ENCODE data around the gene CEBPG. TPM values are rescaled to one million over a fixed set of nuclear protein-coding genes. Genes with fewer than 3 reads are reported as not detected.

The CEBPG gene
- polyA plus RNA-seq, 1 donor from 2014 or later: 67.5 TPM

DNA sequence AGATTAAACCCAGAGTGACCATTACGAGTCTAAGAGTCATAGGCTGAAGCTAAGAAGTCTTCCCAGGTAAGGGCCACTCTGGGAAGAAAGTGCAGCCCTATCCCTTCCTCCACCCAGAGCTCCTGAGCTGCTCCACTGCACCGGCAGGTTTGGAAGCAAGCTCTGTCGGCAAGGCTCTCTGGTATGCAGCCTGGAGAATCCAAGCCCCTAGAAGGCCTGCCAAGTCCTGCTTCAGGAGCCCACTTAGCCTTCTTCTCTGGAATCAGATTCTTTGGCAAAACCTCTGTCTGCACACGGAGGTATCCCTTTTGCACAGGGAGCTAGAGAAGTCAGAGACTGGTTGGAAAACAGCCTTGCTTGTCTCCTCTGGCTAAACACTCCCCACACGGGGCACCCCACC is 58.5 kb downstream of the CEBPG start:
- peak overlapping the region; percentile 53 for H3K9ac ChIP-seq (ENCODE audit: low read length)
- peak overlapping the region; percentile 61 for H3K27ac ChIP-seq (ENCODE audit: low read length)
- TF ChIP-seq RAD21 (conservative IDR thresholded peaks at IDR 0.05): no peak
- TF ChIP-seq MXI1 (conservative IDR thresholded peaks at IDR 0.05; ENCODE audit: poor library complexity, severe bottlenecking): no peak
- TF ChIP-seq POLR2AphosphoS5 (IDR thresholded peaks at IDR 0.05): no peak
- TF ChIP-seq EP300 (conservative IDR thresholded peaks at IDR 0.05; ENCODE audit: poor library complexity, severe bottlenecking): no peak
- no peak for TF ChIP-seq EZH2 (IDR thresholded peaks at IDR 0.05; ENCODE audit: borderline replicate concordance, insufficient read depth, low read length, poor library complexity, severe bottlenecking)
- TF ChIP-seq, protein P1, sequence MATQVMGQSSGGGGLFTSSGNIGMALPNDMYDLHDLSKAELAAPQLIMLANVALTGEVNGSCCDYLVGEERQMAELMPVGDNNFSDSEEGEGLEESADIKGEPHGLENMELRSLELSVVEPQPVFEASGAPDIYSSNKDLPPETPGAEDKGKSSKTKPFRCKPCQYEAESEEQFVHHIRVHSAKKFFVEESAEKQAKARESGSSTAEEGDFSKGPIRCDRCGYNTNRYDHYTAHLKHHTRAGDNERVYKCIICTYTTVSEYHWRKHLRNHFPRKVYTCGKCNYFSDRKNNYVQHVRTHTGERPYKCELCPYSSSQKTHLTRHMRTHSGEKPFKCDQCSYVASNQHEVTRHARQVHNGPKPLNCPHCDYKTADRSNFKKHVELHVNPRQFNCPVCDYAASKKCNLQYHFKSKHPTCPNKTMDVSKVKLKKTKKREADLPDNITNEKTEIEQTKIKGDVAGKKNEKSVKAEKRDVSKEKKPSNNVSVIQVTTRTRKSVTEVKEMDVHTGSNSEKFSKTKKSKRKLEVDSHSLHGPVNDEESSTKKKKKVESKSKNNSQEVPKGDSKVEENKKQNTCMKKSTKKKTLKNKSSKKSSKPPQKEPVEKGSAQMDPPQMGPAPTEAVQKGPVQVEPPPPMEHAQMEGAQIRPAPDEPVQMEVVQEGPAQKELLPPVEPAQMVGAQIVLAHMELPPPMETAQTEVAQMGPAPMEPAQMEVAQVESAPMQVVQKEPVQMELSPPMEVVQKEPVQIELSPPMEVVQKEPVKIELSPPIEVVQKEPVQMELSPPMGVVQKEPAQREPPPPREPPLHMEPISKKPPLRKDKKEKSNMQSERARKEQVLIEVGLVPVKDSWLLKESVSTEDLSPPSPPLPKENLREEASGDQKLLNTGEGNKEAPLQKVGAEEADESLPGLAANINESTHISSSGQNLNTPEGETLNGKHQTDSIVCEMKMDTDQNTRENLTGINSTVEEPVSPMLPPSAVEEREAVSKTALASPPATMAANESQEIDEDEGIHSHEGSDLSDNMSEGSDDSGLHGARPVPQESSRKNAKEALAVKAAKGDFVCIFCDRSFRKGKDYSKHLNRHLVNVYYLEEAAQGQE (IDR thresholded peaks at IDR 0.05; ENCODE audit: borderline replicate concordance): no peak
- no peak for TF ChIP-seq SMC3 (conservative IDR thresholded peaks at IDR 0.05; ENCODE audit: poor library complexity)
- TF ChIP-seq TAF1 (IDR thresholded peaks at IDR 0.05; ENCODE audit: low read depth): no peak
- TF ChIP-seq, protein P2, sequence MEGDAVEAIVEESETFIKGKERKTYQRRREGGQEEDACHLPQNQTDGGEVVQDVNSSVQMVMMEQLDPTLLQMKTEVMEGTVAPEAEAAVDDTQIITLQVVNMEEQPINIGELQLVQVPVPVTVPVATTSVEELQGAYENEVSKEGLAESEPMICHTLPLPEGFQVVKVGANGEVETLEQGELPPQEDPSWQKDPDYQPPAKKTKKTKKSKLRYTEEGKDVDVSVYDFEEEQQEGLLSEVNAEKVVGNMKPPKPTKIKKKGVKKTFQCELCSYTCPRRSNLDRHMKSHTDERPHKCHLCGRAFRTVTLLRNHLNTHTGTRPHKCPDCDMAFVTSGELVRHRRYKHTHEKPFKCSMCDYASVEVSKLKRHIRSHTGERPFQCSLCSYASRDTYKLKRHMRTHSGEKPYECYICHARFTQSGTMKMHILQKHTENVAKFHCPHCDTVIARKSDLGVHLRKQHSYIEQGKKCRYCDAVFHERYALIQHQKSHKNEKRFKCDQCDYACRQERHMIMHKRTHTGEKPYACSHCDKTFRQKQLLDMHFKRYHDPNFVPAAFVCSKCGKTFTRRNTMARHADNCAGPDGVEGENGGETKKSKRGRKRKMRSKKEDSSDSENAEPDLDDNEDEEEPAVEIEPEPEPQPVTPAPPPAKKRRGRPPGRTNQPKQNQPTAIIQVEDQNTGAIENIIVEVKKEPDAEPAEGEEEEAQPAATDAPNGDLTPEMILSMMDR (IDR thresholded peaks at IDR 0.05; ENCODE audit: poor library complexity, severe bottlenecking): no peak

More for the DNA sequence above, 58.5 kb downstream of the CEBPG start:
- no peaks in the 10 kb centered on the region for H3K9me2 ChIP-seq (ENCODE audit: insufficient read depth, low read length)
- H3K4me3 ChIP-seq (ENCODE audit: low read length): peak overlapping the region; percentile 40
- no peaks in the 10 kb centered on the region for H3K27me3 ChIP-seq (ENCODE audit: insufficient read depth, low read depth, low read length)
- H3K4me2 ChIP-seq (ENCODE audit: low read length): peak overlapping the region; percentile 48
- H2AFZ ChIP-seq (ENCODE audit: low read depth, low read length): peak overlapping the region; percentile 19
- no peaks in the 10 kb centered on the region for H4K20me1 ChIP-seq (ENCODE audit: insufficient read depth)
- H3K79me2 ChIP-seq (replicated peaks; ENCODE audit: insufficient read depth, low read length): no peaks in the 10 kb centered on the region
- no peaks in the 10 kb centered on the region for H3F3A ChIP-seq (ENCODE audit: insufficient read depth, low read length, poor library complexity, severe bottlenecking)
- no peaks in the 10 kb centered on the region for H3K36me3 ChIP-seq (ENCODE audit: insufficient read depth, low read length)
- H3K9me3 ChIP-seq (ENCODE audit: low read length): no peaks in the 10 kb centered on the region

Other genes starting within 250 kb of the CEBPG start
- 0.35 TPM in 1 of 2 replicates, not detected in the other for gene WDR88, start 241.6 kb upstream of the CEBPG start, polyA plus RNA-seq
- 60.1 and 78.4 TPM in 2 replicates for gene LRP3, start 179.4 kb upstream of the CEBPG start, polyA plus RNA-seq
- not detected in 2 replicates for gene SLC7A10, start 147.9 kb upstream of the CEBPG start, polyA plus RNA-seq
- 1.6 and 2.6 TPM in 2 replicates for gene CEBPA, start 71.2 kb upstream of the CEBPG start, polyA plus RNA-seq
- 43.9 and 59.8 TPM in 2 replicates for gene PEPD, start 148.1 kb downstream of the CEBPG start, polyA plus RNA-seq
- gene CHST8, start 248.2 kb downstream of the CEBPG start, polyA plus RNA-seq: 5.8 and 7.1 TPM in 2 replicates